SK-N-SH (cell line): ENCODE results near the gene FRS2. TPM values are rescaled to one million over a fixed set of nuclear protein-coding genes. Genes with fewer than 3 reads are reported as not detected.

Experiments used
- CTCF ChIA-PET: fragments of 300-600, 350-600 bp; formaldehyde crosslinking; extraction: SDS; loops from one replicate; lab custom pipeline; 2021; lab: Yijun Ruan, JAX
- POLR2A ChIA-PET: fragments of 350-600 bp; sonication (Branson Sonifier 250); formaldehyde crosslinking; extraction: SDS; loops from one replicate; lab custom pipeline; 2020; ENCODE audit warnings: antibody characterized with exemption, inconsistent platforms; lab: Yijun Ruan, JAX
- DNase-seq: peaks from one replicate; pipeline ENCODE4 v3.0.0; 2012
- H2AFZ ChIP-seq: fragments of 200-600 bp; sonication (generic); 2 replicates; pipeline ENCODE4 v1.8.1; 2016; ENCODE audit warnings: antibody characterized with exemption, mild to moderate bottlenecking, low read depth
- H3F3A ChIP-seq: fragments of 200-600 bp; sonication (generic); replicated peaks from 2 replicates; pipeline ENCODE3; 2016; ENCODE audit warnings: antibody characterized with exemption, mild to moderate bottlenecking; ENCODE audit not compliant: insufficient read depth
- H3K27ac ChIP-seq, 2 experiments: fragments of 200-500 bp in 1 of 2; fragments of 200-600 bp in 1 of 2; sonication (Bioruptor generic) in 1 of 2; sonication (generic), shearing (Covaris generic) in 1 of 2; 2 replicates each; pipeline versions ENCODE4 v1.5.1 to v1.6.1; 2014 to 2016; ENCODE audit warnings: low read depth in 2 of 2, inconsistent platforms in 1 of 2, low read length in 1 of 2, mild to moderate bottlenecking in 1 of 2, mixed read lengths in 1 of 2
- H3K27me3 ChIP-seq: fragments of 200-600 bp; sonication (generic), shearing (Covaris generic); 2 replicates; pipeline ENCODE4 v1.6.1; 2016; ENCODE audit warnings: mixed run types; ENCODE audit not compliant: insufficient read depth
- H3K36me3 ChIP-seq, 2 experiments: fragments of 200-500 bp in 1 of 2; fragments of 200-600 bp in 1 of 2; sonication (Bioruptor generic) in 1 of 2; sonication (generic) in 1 of 2; replicated peaks in 1 of 2; 2 replicates each; pipeline versions ENCODE3 to v1.5.1; 2014 to 2016; ENCODE audit warnings: low read length in 1 of 2, mild to moderate bottlenecking in 1 of 2; ENCODE audit not compliant: insufficient read depth in 2 of 2, control insufficient read depth in 1 of 2
- H3K4me1 ChIP-seq, 2 experiments: fragments of 200-500 bp in 1 of 2; fragments of 200-600 bp in 1 of 2; sonication (Bioruptor generic) in 1 of 2; sonication (generic), shearing (Covaris generic) in 1 of 2; 2 replicates each; pipeline versions ENCODE4 v1.5.1 to v1.6.1; 2014 to 2016; ENCODE audit warnings: low read depth in 1 of 2, low read length in 1 of 2, mixed run types in 1 of 2; ENCODE audit not compliant: insufficient read depth in 2 of 2, control insufficient read depth in 1 of 2
- H3K4me2 ChIP-seq: fragments of 200-600 bp; sonication (generic), shearing (Covaris generic); 2 replicates; pipeline ENCODE4 v1.6.1; 2017; ENCODE audit warnings: mixed run types
- H3K4me3 ChIP-seq, 2 experiments: fragments of 200-500 bp in 1 of 2; fragments of 200-600 bp in 1 of 2; sonication (Bioruptor generic) in 1 of 2; sonication (generic), shearing (Covaris generic) in 1 of 2; 2 replicates each; pipeline versions ENCODE4 v1.5.1 to v1.8.1; 2014 to 2016; ENCODE audit warnings: low read depth in 2 of 2, inconsistent platforms in 1 of 2, low read length in 1 of 2, mild to moderate bottlenecking in 1 of 2, mixed read lengths in 1 of 2, moderate library complexity in 1 of 2
- H3K79me2 ChIP-seq: fragments of 200-600 bp; sonication (generic); 2 replicates; pipeline ENCODE4 v1.8.1; 2017; ENCODE audit warnings: mild to moderate bottlenecking; ENCODE audit not compliant: insufficient read depth
- H3K9ac ChIP-seq: fragments of 200-600 bp; sonication (generic); 2 replicates; pipeline ENCODE4 v1.6.1; 2017; ENCODE audit warnings: mixed run types
- H3K9me2 ChIP-seq: fragments of 200-600 bp; sonication (generic); 2 replicates; pipeline ENCODE4 v1.6.1; 2017; ENCODE audit warnings: mixed run types
- H3K9me3 ChIP-seq: fragments of 200-600 bp; sonication (generic); 2 replicates; pipeline ENCODE4 v1.6.1; 2017; ENCODE audit warnings: mixed run types, mild to moderate bottlenecking, moderate library complexity
- H4K20me1 ChIP-seq: fragments of 200-600 bp; sonication (generic); 2 replicates; pipeline ENCODE4 v1.6.1; 2017; ENCODE audit warnings: mild to moderate bottlenecking, mixed run types; ENCODE audit not compliant: insufficient read depth
- EP300 ChIP-seq, 2 experiments: IDR thresholded peaks; 2 replicates each; pipeline versions ENCODE4 v1.4.0 to v1.6.1; 2012; ENCODE audit warnings: borderline replicate concordance in 1 of 2, low read depth in 1 of 2, low read length in 1 of 2
- FOXJ3 ChIP-seq: sonication (generic); formaldehyde crosslinking; IDR thresholded peaks from 2 replicates; pipeline ENCODE4 v1.5.1; 2020; ENCODE audit warnings: mild to moderate bottlenecking, missing genetic modification reagents
- GATA2 ChIP-seq: sonication (generic); formaldehyde crosslinking; IDR thresholded peaks from 2 replicates; pipeline ENCODE4 v1.5.0; 2020; ENCODE audit warnings: mild to moderate bottlenecking, missing genetic modification reagents
- NFIC ChIP-seq: IDR thresholded peaks from 2 replicates; pipeline ENCODE4 v1.4.0; 2012; ENCODE audit warnings: borderline replicate concordance
- POLR2AphosphoS5 ChIP-seq: IDR thresholded peaks from 2 replicates; pipeline ENCODE4 v1.6.1; 2012; ENCODE audit warnings: low read depth, low read length
- RAD21 ChIP-seq: IDR thresholded peaks from 2 replicates; pipeline ENCODE4 v1.6.1; 2012; ENCODE audit warnings: mild to moderate bottlenecking, low read length
- SIN3A ChIP-seq: IDR thresholded peaks from 2 replicates; pipeline ENCODE4 v1.6.1; 2012; ENCODE audit warnings: low read depth, mild to moderate bottlenecking, low read length, moderate library complexity, borderline replicate concordance
- TAF1 ChIP-seq: IDR thresholded peaks from 2 replicates; pipeline ENCODE4 v1.6.1; 2012; ENCODE audit warnings: low read depth, mild to moderate bottlenecking, low read length, moderate library complexity, borderline replicate concordance
- WGBS: methylation state at CpG from one replicate; pipeline ENCODE4 v1.1.6; 2017; ENCODE audit warnings: low lambda C conversion rate; 5-methylcytosine and 5-hydroxymethylcytosine counted together
- polyA plus RNA-seq, 3 experiments: library from polyadenylated mRNA; depleted of rRNA; stranded (reverse); fragments of >200 nt; gene quantifications; 2 replicates each; pipeline ENCODE4 v1.2.3, GENCODE V29; 2012
- TF ChIP-seq, protein P1 (sequence below): IDR thresholded peaks from 2 replicates; pipeline ENCODE4 v1.4.0; 2012; ENCODE audit warnings: low read depth, borderline replicate concordance
- TF ChIP-seq, protein P2 (sequence below): fragments of 150-350 bp; IDR thresholded peaks from 2 replicates; pipeline ENCODE4 v1.6.1; 2017; ENCODE audit warnings: antibody characterized with exemption, low read length, low read depth, borderline replicate concordance

Gene FRS2
- polyA plus RNA-seq, 1 of the 3 experiments (the other 2 are of a cell fraction): 7.1 TPM

DNA sequence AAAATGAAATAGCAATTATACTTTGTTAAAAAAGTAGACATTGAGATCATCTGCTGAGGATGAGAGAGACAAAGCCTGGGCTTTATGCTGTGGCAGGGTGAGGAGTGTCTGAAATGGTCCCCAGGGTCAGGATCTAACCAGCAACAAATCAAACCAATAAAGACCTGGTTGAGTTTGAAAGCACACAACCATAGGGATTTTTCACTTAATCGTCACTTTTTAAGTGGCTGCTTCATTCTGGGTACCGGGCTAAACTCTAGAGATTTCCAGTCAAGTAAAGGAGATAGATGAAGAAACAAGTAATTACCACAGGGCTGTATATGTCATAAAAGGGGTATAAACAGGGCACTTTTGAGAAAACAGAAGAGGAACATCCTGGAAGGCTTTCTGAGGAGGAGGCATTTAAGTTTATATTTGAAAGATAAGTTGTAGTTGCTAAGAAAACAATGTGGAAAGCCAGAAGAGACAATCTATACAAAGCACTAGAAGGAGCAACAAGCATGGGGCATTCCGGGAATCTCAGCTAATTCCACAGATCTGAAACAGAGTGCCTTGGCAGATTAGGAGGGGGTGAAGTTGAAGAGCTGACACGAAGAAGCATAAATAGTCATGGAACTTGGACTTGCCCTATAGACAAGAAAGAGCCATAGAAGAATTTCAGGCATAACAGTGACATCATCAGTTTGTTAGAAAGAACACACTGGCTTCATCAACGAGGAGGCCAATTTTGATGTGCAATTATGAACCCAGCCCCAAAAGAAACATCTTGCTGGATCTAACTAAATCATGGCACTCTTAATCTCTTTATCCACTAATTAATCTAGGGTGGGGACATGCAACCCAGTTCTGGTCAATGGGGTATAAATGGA lies 46.9 kb upstream of the FRS2 start:
- Histone ChIP-seq H3K9me3 (no peaks in the 10 kb centered on the region), H2AFZ (no peak overlapping the region), H3K27ac (no peak overlapping the region), H3K9me2 (no peaks in the 10 kb centered on the region), H3K36me3 (no peaks in the 10 kb centered on the region), H3K27me3 (no peaks in the 10 kb centered on the region), H3K79me2 (no peaks in the 10 kb centered on the region), H3K4me1 (no peaks in the 10 kb centered on the region), H3K4me2 (no peak overlapping the region), H3K9ac (no peak overlapping the region), H4K20me1 (no peaks in the 10 kb centered on the region), H3F3A (no peaks in the 10 kb centered on the region), H3K4me3 (no peak overlapping the region)
- ChIA-PET CTCF (no interaction called here), POLR2A (no interaction called here)
- no peak for DNase-seq
- TF ChIP-seq, protein P1, sequence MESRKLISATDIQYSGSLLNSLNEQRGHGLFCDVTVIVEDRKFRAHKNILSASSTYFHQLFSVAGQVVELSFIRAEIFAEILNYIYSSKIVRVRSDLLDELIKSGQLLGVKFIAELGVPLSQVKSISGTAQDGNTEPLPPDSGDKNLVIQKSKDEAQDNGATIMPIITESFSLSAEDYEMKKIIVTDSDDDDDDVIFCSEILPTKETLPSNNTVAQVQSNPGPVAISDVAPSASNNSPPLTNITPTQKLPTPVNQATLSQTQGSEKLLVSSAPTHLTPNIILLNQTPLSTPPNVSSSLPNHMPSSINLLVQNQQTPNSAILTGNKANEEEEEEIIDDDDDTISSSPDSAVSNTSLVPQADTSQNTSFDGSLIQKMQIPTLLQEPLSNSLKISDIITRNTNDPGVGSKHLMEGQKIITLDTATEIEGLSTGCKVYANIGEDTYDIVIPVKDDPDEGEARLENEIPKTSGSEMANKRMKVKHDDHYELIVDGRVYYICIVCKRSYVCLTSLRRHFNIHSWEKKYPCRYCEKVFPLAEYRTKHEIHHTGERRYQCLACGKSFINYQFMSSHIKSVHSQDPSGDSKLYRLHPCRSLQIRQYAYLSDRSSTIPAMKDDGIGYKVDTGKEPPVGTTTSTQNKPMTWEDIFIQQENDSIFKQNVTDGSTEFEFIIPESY: no peak
- TF ChIP-seq POLR2AphosphoS5 (no peak), RAD21 (no peak)
- 80% methylated on average over 5 of the region's 5 CpGs for WGBS

DNA sequence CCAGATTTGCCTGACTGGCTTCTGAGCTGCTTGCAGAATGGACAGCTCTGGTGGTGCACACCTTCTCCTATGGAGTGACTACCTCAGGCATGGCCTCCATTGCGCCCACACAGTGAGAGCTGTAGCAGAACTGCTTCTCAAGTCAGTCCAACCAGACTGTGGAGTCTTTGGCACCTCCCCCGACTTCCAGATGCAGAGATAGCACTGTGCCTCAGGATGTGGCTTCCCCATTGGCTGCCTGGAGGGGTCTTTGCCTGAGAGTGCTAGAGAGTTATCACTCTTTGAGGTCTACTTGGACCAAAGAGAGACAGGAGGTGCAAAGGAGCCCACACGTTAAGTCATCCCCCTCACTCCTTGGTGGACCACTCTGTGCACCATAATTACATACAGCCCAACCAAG lies 44.8 kb upstream of the FRS2 start:
- H3F3A ChIP-seq: no peaks in the 10 kb centered on the region
- no peaks in the 10 kb centered on the region for H3K4me1 ChIP-seq
- H3K9me2 ChIP-seq: no peaks in the 10 kb centered on the region
- CTCF ChIA-PET: no interaction called here
- no peak for TF ChIP-seq NFIC
- no peak for TF ChIP-seq SIN3A
- TF ChIP-seq GATA2 (CRISPR knock-in tag): no peak
- TF ChIP-seq TAF1: no peak
- TF ChIP-seq, protein P2, sequence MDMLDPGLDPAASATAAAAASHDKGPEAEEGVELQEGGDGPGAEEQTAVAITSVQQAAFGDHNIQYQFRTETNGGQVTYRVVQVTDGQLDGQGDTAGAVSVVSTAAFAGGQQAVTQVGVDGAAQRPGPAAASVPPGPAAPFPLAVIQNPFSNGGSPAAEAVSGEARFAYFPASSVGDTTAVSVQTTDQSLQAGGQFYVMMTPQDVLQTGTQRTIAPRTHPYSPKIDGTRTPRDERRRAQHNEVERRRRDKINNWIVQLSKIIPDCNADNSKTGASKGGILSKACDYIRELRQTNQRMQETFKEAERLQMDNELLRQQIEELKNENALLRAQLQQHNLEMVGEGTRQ: no peak
- TF ChIP-seq POLR2AphosphoS5: no peak
- TF ChIP-seq, protein P1: no peak
- no peak for TF ChIP-seq FOXJ3 (CRISPR knock-in tag)
- no peak for TF ChIP-seq EP300 (IDR thresholded peaks at IDR 0.05; ENCODE audit: borderline replicate concordance in 1 of 2, low read depth in 1 of 2, low read length in 1 of 2)
- TF ChIP-seq, all 33 proteins: peak for 0
- WGBS: 90% methylated on average over 2 of the region's 3 CpGs
- POLR2A ChIA-PET: no interaction called here
- no peak overlapping the region for H3K4me2 ChIP-seq
- H3K4me3 ChIP-seq: no peak overlapping the region
- DNase-seq: no peak
- no peak overlapping the region for H3K27ac ChIP-seq
- no peaks in the 10 kb centered on the region for H3K27me3 ChIP-seq
- no peaks in the 10 kb centered on the region for H4K20me1 ChIP-seq
- no peaks in the 10 kb centered on the region for H3K79me2 ChIP-seq
- H2AFZ ChIP-seq: no peak overlapping the region
- no peak overlapping the region for H3K9ac ChIP-seq
- no peaks in the 10 kb centered on the region for H3K9me3 ChIP-seq
- H3K36me3 ChIP-seq: no peaks in the 10 kb centered on the region
